ENCODE results near the gene WDR86.

The WDR86 gene

GRCh38 chr7:151386301-151387160 is 23.3 kb downstream of the WDR86 start:
- DNase-seq (ENCODE audit: low read depth): no peak
- Histone ChIP-seq H3K4me3 (ENCODE audit: low read length) (no peak overlapping the region), H3K9ac (ENCODE audit: low read length) (no peak overlapping the region), H3K27me3 (replicated peaks; ENCODE audit: control insufficient read depth, insufficient read depth, low read length) (peaks cover 59% of the 10 kb centered on the region), H3K36me3 (ENCODE audit: control insufficient read depth, insufficient read depth, low read length, severe bottlenecking) (no peaks in the 10 kb centered on the region), H3K4me1 (ENCODE audit: control insufficient read depth, insufficient read depth, low read length) (no peaks in the 10 kb centered on the region), H3K9me3 (ENCODE audit: control insufficient read depth, low read length) (peaks cover 4% of the 10 kb centered on the region)

GRCh38 chr7:151385626-151386300 is 24.1 kb downstream of the WDR86 start:
- no peak overlapping the region for H3K4me3 ChIP-seq (ENCODE audit: low read length)
- no peak overlapping the region for H3K9ac ChIP-seq (ENCODE audit: low read length)
- no peak for DNase-seq (ENCODE audit: low read depth)
- H3K4me1 ChIP-seq (ENCODE audit: control insufficient read depth, insufficient read depth, low read length): no peaks in the 10 kb centered on the region
- peaks cover 57% of the 10 kb centered on the region for H3K27me3 ChIP-seq (replicated peaks; ENCODE audit: control insufficient read depth, insufficient read depth, low read length)
- H3K9me3 ChIP-seq (ENCODE audit: control insufficient read depth, low read length): peaks cover 4% of the 10 kb centered on the region
- no peaks in the 10 kb centered on the region for H3K36me3 ChIP-seq (ENCODE audit: control insufficient read depth, insufficient read depth, low read length, severe bottlenecking)

DNA sequence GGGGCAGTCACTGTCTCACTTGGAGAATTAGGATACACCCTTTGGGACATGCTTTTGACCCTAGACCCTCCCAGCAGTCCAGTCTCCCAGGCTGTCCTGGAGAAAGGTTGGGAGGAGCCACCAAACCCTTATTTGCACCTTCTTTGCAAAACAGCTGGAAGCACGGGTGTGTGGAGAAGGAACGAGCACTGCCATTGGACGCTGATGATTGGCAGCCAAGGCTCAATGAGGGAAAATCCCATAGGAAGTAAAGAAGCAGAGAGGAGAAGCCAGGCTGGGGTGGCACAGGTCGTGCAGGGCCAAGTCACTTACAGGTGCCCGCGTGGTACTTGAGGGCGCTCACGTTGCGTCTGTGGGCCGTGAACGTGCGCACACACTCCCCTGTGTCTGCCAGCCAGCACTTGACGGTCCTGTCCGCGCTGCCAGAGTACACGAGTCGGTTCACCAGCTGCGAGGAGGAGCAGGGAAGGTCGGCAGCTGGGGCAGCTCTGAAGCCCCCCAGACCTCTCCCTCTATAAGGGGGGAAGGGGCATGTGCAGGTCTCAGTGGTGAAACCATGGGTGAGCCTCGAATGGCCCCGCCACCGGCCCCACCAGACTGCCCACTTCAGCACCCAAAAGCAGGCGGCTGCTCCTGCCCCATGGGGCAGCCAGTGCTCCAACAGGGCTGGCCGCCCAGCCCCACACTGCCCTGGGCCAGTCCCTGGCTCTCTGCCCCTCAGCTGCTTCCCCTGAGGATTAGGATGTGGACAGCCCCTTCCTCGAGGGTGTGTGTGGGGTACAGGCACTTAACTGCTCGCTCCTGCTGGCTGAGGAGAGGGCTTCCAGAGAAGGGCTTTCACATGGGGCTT is 24.8 kb downstream of the WDR86 start:
- Histone ChIP-seq H3K9me3 (ENCODE audit: control insufficient read depth, low read length) (peaks cover 4% of the 10 kb centered on the region), H3K4me3 (ENCODE audit: low read length) (no peak overlapping the region), H3K9ac (ENCODE audit: low read length) (no peak overlapping the region), H3K27me3 (replicated peaks; ENCODE audit: control insufficient read depth, insufficient read depth, low read length) (peaks cover 56% of the 10 kb centered on the region), H3K36me3 (ENCODE audit: control insufficient read depth, insufficient read depth, low read length, severe bottlenecking) (no peaks in the 10 kb centered on the region), H3K4me1 (ENCODE audit: control insufficient read depth, insufficient read depth, low read length) (no peaks in the 10 kb centered on the region)
- DNase-seq (ENCODE audit: low read depth): no peak

GRCh38 chr7:151384352-151384697 is 25.5 kb downstream of the WDR86 start:
- Histone ChIP-seq H3K27me3 (replicated peaks; ENCODE audit: control insufficient read depth, insufficient read depth, low read length) (peaks cover 50% of the 10 kb centered on the region), H3K9me3 (ENCODE audit: control insufficient read depth, low read length) (peaks cover 4% of the 10 kb centered on the region)

GRCh38 chr7:151383638-151384351 is 26.0 kb downstream of the WDR86 start:
- no peak for DNase-seq (ENCODE audit: low read depth)
- no peak overlapping the region for H3K4me3 ChIP-seq (ENCODE audit: low read length)
- H3K27me3 ChIP-seq (replicated peaks; ENCODE audit: control insufficient read depth, insufficient read depth, low read length): peaks cover 48% of the 10 kb centered on the region
- H3K9me3 ChIP-seq (ENCODE audit: control insufficient read depth, low read length): peaks cover 4% of the 10 kb centered on the region
- no peak overlapping the region for H3K9ac ChIP-seq (ENCODE audit: low read length)
- H3K4me1 ChIP-seq (ENCODE audit: control insufficient read depth, insufficient read depth, low read length): no peaks in the 10 kb centered on the region
- no peaks in the 10 kb centered on the region for H3K36me3 ChIP-seq (ENCODE audit: control insufficient read depth, insufficient read depth, low read length, severe bottlenecking)

More at GRCh38 chr7:151384352-151384697, 25.5 kb downstream of the WDR86 start:
- no peak overlapping the region for H3K9ac ChIP-seq (ENCODE audit: low read length)
- no peaks in the 10 kb centered on the region for H3K4me1 ChIP-seq (ENCODE audit: control insufficient read depth, insufficient read depth, low read length)
- no peak overlapping the region for H3K4me3 ChIP-seq (ENCODE audit: low read length)
- no peaks in the 10 kb centered on the region for H3K36me3 ChIP-seq (ENCODE audit: control insufficient read depth, insufficient read depth, low read length, severe bottlenecking)
- no peak for DNase-seq (ENCODE audit: low read depth)

DNA sequence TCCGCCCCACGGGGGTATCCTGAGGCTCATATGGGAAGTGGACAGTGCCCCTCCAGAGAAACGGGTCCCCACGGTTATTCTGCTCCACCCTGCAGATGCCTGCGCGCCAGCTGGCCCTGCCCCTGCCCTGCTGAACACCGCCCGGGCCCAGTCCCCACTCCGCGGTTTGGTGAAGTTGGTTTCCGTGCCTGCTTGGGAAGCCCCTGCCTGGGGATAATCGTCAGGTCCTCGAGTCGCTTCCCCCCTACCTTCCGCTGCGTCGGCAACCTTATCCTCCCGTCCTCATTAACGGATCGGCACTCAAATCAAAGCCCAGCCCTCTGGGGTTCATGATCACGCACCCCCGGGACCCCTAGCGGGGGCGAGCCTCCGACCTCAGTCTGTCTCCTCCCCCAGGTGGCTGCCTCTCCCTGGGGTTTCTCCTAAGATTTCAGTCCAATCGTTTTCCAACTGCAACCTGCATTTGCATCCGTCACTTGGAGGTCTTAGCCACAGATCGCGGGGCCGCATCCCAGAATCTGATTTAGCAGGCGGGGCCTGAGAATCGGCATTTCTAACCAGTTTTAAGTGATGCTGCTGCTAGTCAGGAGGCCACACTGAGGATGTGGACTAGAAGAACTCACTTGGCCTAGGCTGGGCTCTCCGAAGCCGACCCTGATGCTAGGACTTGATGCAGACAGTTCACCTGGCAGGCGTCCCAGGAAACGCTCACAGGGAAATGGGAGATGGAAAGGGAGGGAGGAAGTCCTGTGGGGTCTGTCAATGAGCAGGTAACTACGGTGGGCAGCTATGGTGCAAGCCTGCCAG is 27.6 kb downstream of the WDR86 start:
- H3K27me3 ChIP-seq (replicated peaks; ENCODE audit: control insufficient read depth, insufficient read depth, low read length): peaks cover 41% of the 10 kb centered on the region
- H3K9me3 ChIP-seq (ENCODE audit: control insufficient read depth, low read length): peaks cover 4% of the 10 kb centered on the region
- no peak for DNase-seq (ENCODE audit: low read depth)
- peaks cover 8% of the 10 kb centered on the region for H3K36me3 ChIP-seq (ENCODE audit: control insufficient read depth, insufficient read depth, low read length, severe bottlenecking)
- H3K4me1 ChIP-seq (ENCODE audit: control insufficient read depth, insufficient read depth, low read length): no peaks in the 10 kb centered on the region
- no peak overlapping the region for H3K9ac ChIP-seq (ENCODE audit: low read length)
- H3K4me3 ChIP-seq (ENCODE audit: low read length): no peak overlapping the region

DNA sequence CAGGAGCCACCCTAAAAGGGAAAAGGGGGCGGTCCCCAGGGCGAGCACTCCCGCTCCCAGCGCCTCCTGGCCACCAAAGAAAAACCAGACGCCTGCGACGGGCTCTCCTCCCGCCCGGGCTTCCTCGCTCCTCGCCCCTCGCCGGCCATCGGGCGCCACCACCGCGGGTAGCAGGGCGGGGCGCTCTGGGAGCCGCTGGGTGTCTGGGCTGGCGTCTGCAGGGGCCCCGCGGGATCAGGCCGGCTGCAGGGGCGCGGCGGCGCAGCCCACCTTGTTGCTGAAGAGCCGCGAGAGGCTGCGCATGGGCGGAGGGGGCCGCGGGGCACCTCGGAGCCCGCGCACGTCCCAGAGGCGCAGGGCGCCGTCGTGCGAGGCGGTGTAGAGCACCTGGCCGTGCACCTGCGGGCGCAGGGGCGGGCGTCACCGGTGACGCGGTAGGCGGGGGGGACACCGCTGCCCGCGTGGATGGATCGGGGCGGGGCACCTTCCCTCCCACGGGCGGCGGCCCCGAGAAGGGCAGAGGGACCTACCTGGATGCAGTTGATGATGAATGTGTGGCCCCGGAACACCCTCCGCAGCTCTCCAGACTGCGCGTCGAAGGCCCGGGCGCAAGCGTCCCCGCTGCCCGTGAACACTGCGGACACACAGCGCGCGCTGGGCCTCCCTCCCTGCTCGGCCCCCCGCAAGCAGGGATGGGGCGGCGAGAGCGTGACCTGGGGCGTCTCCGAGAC is 28.3 kb downstream of the WDR86 start:
- peaks cover 15% of the 10 kb centered on the region for H3K36me3 ChIP-seq (ENCODE audit: control insufficient read depth, insufficient read depth, low read length, severe bottlenecking)
- H3K9ac ChIP-seq (ENCODE audit: low read length): no peak overlapping the region
- H3K9me3 ChIP-seq (ENCODE audit: control insufficient read depth, low read length): peaks cover 4% of the 10 kb centered on the region
- no peak for DNase-seq (ENCODE audit: low read depth)
- no peaks in the 10 kb centered on the region for H3K4me1 ChIP-seq (ENCODE audit: control insufficient read depth, insufficient read depth, low read length)
- peaks cover 36% of the 10 kb centered on the region for H3K27me3 ChIP-seq (replicated peaks; ENCODE audit: control insufficient read depth, insufficient read depth, low read length)
- H3K4me3 ChIP-seq (ENCODE audit: low read length): no peak overlapping the region

DNA sequence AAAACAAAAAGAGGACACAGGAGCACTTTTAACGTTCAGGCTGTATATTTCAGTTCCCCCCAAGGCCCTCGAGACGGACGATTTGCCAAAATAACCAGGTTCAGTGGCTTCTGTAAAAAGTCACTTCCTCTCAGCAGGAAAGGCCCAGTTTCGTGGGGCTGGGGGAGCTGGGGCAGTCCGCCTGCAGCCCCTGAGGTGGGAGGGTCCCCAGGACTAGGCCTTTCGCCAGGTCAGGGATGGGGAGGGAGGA is 28.8 kb downstream of the WDR86 start:
- H3K4me3 ChIP-seq (ENCODE audit: low read length): no peak overlapping the region
- no peak overlapping the region for H3K9ac ChIP-seq (ENCODE audit: low read length)
- DNase-seq (ENCODE audit: low read depth): no peak
- H3K9me3 ChIP-seq (ENCODE audit: control insufficient read depth, low read length): peaks cover 4% of the 10 kb centered on the region
- no peaks in the 10 kb centered on the region for H3K4me1 ChIP-seq (ENCODE audit: control insufficient read depth, insufficient read depth, low read length)
- H3K27me3 ChIP-seq (replicated peaks; ENCODE audit: control insufficient read depth, insufficient read depth, low read length): peaks cover 36% of the 10 kb centered on the region
- H3K36me3 ChIP-seq (ENCODE audit: control insufficient read depth, insufficient read depth, low read length, severe bottlenecking): peaks cover 20% of the 10 kb centered on the region

GRCh38 chr7:151380199-151381097 is 29.4 kb downstream of the WDR86 start:
- H3K9me3 ChIP-seq (ENCODE audit: control insufficient read depth, low read length): peaks cover 4% of the 10 kb centered on the region
- peaks cover 25% of the 10 kb centered on the region for H3K36me3 ChIP-seq (ENCODE audit: control insufficient read depth, insufficient read depth, low read length, severe bottlenecking)
- H3K4me1 ChIP-seq (ENCODE audit: control insufficient read depth, insufficient read depth, low read length): no peaks in the 10 kb centered on the region
- DNase-seq (ENCODE audit: low read depth): no peak
- no peak overlapping the region for H3K9ac ChIP-seq (ENCODE audit: low read length)
- H3K27me3 ChIP-seq (replicated peaks; ENCODE audit: control insufficient read depth, insufficient read depth, low read length): peaks cover 36% of the 10 kb centered on the region
- H3K4me3 ChIP-seq (ENCODE audit: low read length): no peak overlapping the region

Data from adipocyte (in vitro differentiated cells).